HEK293T (cell line): ENCODE measurements around the gene PDE2A.

Source experiments
- ARNT ChIP-seq: fragments of 450-650 bp; IDR thresholded peaks from 2 replicates; pipeline ENCODE4 v1.6.1; 2017; ENCODE audit warnings: mild to moderate bottlenecking
- BHLHE40 ChIP-seq: fragments of 450-650 bp; IDR thresholded peaks from 2 replicates; pipeline ENCODE4 v1.6.1; 2016; ENCODE audit warnings: mild to moderate bottlenecking, moderate library complexity, borderline replicate concordance
- ELF4 ChIP-seq: fragments of 450-650 bp; IDR thresholded peaks from 2 replicates; pipeline ENCODE4 v1.6.1; 2017; ENCODE audit warnings: antibody characterized with exemption
- FOXK2 ChIP-seq: fragments of 450-650 bp; IDR thresholded peaks from 2 replicates; pipeline ENCODE4 v1.6.1; 2016; ENCODE audit warnings: mild to moderate bottlenecking
- L3MBTL2 ChIP-seq: fragments of 450-650 bp; conservative IDR thresholded peaks from 2 replicates; pipeline ENCODE4 v1.6.1; 2016; ENCODE audit warnings: mild to moderate bottlenecking
- LEF1 ChIP-seq: fragments of 450-650 bp; IDR thresholded peaks from 2 replicates; pipeline ENCODE4 v1.6.1; 2017; ENCODE audit warnings: mild to moderate bottlenecking, borderline replicate concordance
- NFRKB ChIP-seq: fragments of 450-650 bp; IDR thresholded peaks from 2 replicates; pipeline ENCODE4 v1.6.1; 2016; ENCODE audit warnings: mild to moderate bottlenecking, moderate library complexity
- SP1 ChIP-seq: fragments of 450-650 bp; IDR thresholded peaks from 2 replicates; pipeline ENCODE4 v1.6.1; 2017
- SUZ12 ChIP-seq: fragments of 450-650 bp; IDR thresholded peaks from 2 replicates; pipeline ENCODE4 v1.6.1; 2016; ENCODE audit warnings: mild to moderate bottlenecking
- TARDBP ChIP-seq: fragments of 450-650 bp; IDR thresholded peaks from 2 replicates; pipeline ENCODE4 v1.6.1; 2016
- ZNF384 ChIP-seq: fragments of 450-650 bp; IDR thresholded peaks from 2 replicates; pipeline ENCODE4 v1.6.1; 2016

- no peak for TF ChIP-seq ZNF384
- TF ChIP-seq LEF1, result no peak
- TF ChIP-seq SUZ12, result no peak
- TF ChIP-seq FOXK2, result no peak
- no peak for TF ChIP-seq TARDBP
- no peak for TF ChIP-seq SP1
- no peak for TF ChIP-seq BHLHE40
- TF ChIP-seq ELF4, result no peak
- TF ChIP-seq NFRKB, result no peak
- TF ChIP-seq L3MBTL2, result no peak
- no peak for TF ChIP-seq ARNT
Observed at GRCh38 chr11:72576243-72576595, 98.0 kb downstream of the PDE2A start.
